ENCODE data around the gene HOXB8.

GRCh38 chr17:48567646-48568354, 47.3 kb downstream of the HOXB8 start:
- no peak for TF ChIP-seq POLR2A (IDR thresholded peaks at IDR 0.05)
- TF ChIP-seq, protein P1, sequence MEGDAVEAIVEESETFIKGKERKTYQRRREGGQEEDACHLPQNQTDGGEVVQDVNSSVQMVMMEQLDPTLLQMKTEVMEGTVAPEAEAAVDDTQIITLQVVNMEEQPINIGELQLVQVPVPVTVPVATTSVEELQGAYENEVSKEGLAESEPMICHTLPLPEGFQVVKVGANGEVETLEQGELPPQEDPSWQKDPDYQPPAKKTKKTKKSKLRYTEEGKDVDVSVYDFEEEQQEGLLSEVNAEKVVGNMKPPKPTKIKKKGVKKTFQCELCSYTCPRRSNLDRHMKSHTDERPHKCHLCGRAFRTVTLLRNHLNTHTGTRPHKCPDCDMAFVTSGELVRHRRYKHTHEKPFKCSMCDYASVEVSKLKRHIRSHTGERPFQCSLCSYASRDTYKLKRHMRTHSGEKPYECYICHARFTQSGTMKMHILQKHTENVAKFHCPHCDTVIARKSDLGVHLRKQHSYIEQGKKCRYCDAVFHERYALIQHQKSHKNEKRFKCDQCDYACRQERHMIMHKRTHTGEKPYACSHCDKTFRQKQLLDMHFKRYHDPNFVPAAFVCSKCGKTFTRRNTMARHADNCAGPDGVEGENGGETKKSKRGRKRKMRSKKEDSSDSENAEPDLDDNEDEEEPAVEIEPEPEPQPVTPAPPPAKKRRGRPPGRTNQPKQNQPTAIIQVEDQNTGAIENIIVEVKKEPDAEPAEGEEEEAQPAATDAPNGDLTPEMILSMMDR (IDR thresholded peaks at IDR 0.05) = no peak
- TF ChIP-seq POLR2AphosphoS5 (IDR thresholded peaks at IDR 0.05) = no peak
